Spinal cord (tissue), 10 donors: ENCODE data around the gene NTM. TPM values are rescaled to one million over a fixed set of nuclear protein-coding genes. Genes with fewer than 3 reads are reported as not detected.

Experiments
- DNase-seq, 6 donors: peaks; one replicate each; pipeline versions ENCODE4 v3.0.0 to v3.0.0-alpha.2; 2013 to 2015; ENCODE audit warnings: low spot score in 6 of 6, low read depth in 4 of 6
- H3K27ac ChIP-seq: one replicate; pipeline ENCODE4 v1.5.1; 2013; ENCODE audit warnings: low read depth, low read length, control low read depth
- H3K27me3 ChIP-seq: one replicate; pipeline ENCODE4 v1.6.1; 2013; ENCODE audit warnings: low read length; ENCODE audit not compliant: control insufficient read depth, insufficient read depth
- H3K36me3 ChIP-seq: one replicate; pipeline ENCODE4 v1.6.1; 2013; ENCODE audit warnings: low read length; ENCODE audit not compliant: control insufficient read depth, insufficient read depth
- H3K4me1 ChIP-seq: one replicate; pipeline ENCODE4 v1.6.1; 2013; ENCODE audit warnings: low read length; ENCODE audit not compliant: control insufficient read depth, insufficient read depth
- H3K4me3 ChIP-seq: one replicate; pipeline ENCODE4 v1.5.1; 2013; ENCODE audit warnings: low read depth, low read length, control low read depth
- H3K9me3 ChIP-seq: one replicate; pipeline ENCODE4 v1.6.1; 2013; ENCODE audit warnings: low read length; ENCODE audit not compliant: control insufficient read depth, insufficient read depth
- WGBS: methylation state at CpG from one replicate; pipeline ENCODE4 v1.1.5; 2013; ENCODE audit warnings: missing lambda C conversion rate; ENCODE audit not compliant: insufficient coverage; 5-methylcytosine and 5-hydroxymethylcytosine counted together
- polyA plus RNA-seq, 2 donors: library from polyadenylated mRNA; unstranded; fragments of 120-200 nt; gene quantifications; one replicate each; pipeline ENCODE4 v1.2.1, GENCODE V29; 2013; ENCODE audit not compliant: insufficient read length in 2 of 2
- total RNA-seq, 2 donors: library from RNA; depleted of rRNA in 1 of 2; stranded (reverse); fragments of 120-200 nt in 1 of 2; fragments of >200 nt in 1 of 2; gene quantifications; one replicate each; pipeline versions ENCODE4 v1.2.3 to v1.2.4, GENCODE V29; 2013 to 2014
- donor health status: healthy.

Gene NTM
- total and polyA plus RNA-seq, 4 donors = 69.3 to 181 (median 155) TPM

DNA sequence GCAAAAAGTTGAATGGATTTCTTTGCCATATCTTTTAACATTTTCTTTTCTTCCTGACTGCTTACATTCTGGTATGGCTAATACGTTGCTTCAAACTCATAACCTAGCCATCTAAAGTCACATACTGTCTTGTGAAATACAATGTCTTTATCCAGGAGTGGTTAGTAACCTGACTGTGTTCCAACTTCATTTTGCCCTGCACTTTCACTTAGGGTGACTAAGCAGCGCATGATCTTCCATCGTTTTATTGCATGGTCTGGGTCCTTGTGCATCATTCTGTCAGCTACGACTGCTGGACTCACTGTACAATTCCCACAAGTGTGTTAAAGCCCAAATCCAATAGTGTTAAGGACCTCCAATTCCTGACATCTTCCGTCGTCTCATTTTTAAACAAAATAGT, 403.2 kb downstream of the NTM start:
- no peak overlapping the region for H3K27ac ChIP-seq
- H3K9me3 ChIP-seq = no peaks in the 10 kb centered on the region
- DNase-seq = no peak
- 98% methylated on average over 5 of the region's 6 CpGs for WGBS
- H3K36me3 ChIP-seq = no peaks in the 10 kb centered on the region
- H3K4me1 ChIP-seq = no peaks in the 10 kb centered on the region
- H3K4me3 ChIP-seq = no peak overlapping the region
- H3K27me3 ChIP-seq = no peaks in the 10 kb centered on the region

DNA sequence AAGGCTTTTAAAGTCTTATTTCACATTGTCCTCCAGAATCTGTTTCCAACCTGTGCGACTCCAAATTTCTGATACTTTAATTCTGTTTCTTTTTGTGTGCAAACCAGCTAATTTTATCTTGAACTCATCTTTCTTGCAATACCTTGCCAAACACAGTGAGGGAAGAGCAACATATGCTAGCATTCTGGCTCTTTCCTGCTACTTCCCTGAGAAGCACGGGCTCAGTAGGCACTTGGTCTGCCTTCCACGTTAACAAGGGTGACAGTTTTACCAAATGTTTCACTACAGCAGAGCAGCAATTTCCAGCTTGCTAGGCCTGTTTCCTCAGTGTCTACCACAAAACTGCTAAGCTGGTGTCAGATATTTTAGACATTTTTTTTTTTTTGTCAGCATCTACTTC, 405.8 kb downstream of the NTM start:
- Histone ChIP-seq H3K36me3 (no peaks in the 10 kb centered on the region), H3K27ac (no peak overlapping the region), H3K4me1 (no peaks in the 10 kb centered on the region), H3K4me3 (no peak overlapping the region), H3K27me3 (no peaks in the 10 kb centered on the region), H3K9me3 (no peaks in the 10 kb centered on the region)
- WGBS = 64% methylated on average over 3 of the region's 3 CpGs
- peak in 1 of 6 donors; percentile 86 for DNase-seq

DNA sequence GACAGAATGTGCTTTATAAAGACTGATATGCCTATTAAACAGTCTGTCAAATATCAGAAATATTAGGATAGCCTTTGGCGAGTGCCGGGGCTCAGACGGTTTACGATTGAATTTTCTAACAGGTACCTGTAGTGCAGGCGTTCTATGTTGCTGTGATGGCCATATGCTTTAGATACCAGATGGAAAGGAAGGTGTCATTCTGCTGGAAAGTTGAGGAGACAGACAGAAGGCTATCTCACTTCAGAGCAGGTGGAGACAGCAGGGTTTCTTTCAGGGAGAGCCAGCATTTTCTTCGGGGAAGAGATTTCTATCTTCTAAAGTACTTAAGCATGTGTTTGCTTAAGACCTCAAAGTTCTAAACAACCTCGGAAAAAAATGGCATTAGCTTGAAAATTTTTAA, 415.4 kb downstream of the NTM start:
- H3K9me3 ChIP-seq = no peaks in the 10 kb centered on the region
- no peaks in the 10 kb centered on the region for H3K4me1 ChIP-seq
- no peak overlapping the region for H3K4me3 ChIP-seq
- no peak for DNase-seq
- H3K27me3 ChIP-seq = no peaks in the 10 kb centered on the region
- no peak overlapping the region for H3K27ac ChIP-seq
- H3K36me3 ChIP-seq = no peaks in the 10 kb centered on the region
- 83% methylated on average over 5 of the region's 7 CpGs for WGBS

DNA sequence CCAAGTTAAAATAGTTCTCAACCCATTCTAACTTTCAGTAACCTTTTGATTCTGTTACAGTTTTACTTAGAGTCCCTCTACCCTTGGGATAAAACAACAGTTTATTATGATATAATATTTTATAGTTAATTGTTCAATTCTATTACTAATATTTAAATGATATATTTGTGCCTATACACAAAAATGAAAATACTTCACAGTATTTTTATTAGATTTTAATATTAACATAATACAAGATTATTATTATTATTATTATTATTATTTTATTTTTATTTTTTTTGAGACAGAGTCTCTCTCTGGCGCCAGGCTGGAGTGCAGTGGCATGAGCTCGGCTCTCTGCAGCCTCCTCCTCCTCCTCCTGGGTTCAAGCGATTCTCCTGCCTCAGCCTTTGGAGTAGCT, 416.7 kb downstream of the NTM start:
- H3K27ac ChIP-seq = no peak overlapping the region
- 67% methylated on average over 3 of the region's 3 CpGs for WGBS
- H3K4me3 ChIP-seq = no peak overlapping the region

DNA sequence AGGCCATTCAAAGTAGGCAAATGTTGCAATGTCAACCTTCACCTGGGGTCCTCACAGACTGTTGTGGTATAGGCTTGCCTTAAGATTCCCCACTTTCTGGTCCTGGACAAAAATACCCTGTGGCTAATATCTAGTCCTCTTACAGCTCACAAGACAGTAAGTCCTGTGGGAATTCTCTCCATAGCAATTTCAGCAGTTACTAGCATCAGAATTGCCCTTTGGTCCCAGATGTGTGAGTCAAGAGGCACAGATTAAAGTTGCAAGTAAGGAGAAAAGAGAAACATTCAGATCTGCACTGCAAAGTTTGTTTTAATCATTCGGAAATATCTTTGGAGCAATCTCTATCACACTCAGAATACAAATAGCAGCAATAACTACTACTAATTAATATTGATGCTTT, 420.2 kb downstream of the NTM start:
- H3K4me1 ChIP-seq = no peaks in the 10 kb centered on the region
- WGBS = no CpG with 5 or more reads among the region's 1 CpG
- H3K36me3 ChIP-seq = no peaks in the 10 kb centered on the region
- no peak for DNase-seq
- H3K9me3 ChIP-seq = no peaks in the 10 kb centered on the region
- no peak overlapping the region for H3K4me3 ChIP-seq
- no peak overlapping the region for H3K27ac ChIP-seq
- no peaks in the 10 kb centered on the region for H3K27me3 ChIP-seq

More for the DNA sequence above, 416.7 kb downstream of the NTM start:
- H3K27me3 ChIP-seq = no peaks in the 10 kb centered on the region
- no peaks in the 10 kb centered on the region for H3K4me1 ChIP-seq
- H3K9me3 ChIP-seq = no peaks in the 10 kb centered on the region
- H3K36me3 ChIP-seq = no peaks in the 10 kb centered on the region
- DNase-seq = no peak

DNA sequence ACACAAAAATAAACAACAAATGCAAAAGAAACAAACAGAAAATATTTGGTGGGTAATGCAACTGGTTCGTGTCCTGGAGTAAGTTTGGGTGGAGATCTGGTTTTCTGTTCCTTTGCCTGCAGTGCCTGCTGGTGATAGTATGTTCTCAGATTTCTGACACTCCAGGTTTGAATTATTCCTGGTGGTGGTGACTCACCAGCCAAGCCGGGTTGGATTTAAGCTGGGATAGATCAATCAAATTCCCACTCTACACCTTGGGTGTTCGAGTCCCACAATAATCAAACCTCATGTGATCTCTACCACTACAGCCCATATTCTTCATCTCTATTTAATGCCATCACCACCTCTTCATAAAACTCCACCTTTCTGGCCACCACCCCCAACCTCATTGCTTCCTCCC, 421.8 kb downstream of the NTM start:
- Histone ChIP-seq H3K36me3 (no peaks in the 10 kb centered on the region), H3K27me3 (no peaks in the 10 kb centered on the region), H3K9me3 (no peaks in the 10 kb centered on the region), H3K4me1 (peaks cover 6% of the 10 kb centered on the region), H3K4me3 (no peak overlapping the region), H3K27ac (no peak overlapping the region)
- WGBS = 86% methylated on average over 2 of the region's 3 CpGs
- DNase-seq = no peak

DNA sequence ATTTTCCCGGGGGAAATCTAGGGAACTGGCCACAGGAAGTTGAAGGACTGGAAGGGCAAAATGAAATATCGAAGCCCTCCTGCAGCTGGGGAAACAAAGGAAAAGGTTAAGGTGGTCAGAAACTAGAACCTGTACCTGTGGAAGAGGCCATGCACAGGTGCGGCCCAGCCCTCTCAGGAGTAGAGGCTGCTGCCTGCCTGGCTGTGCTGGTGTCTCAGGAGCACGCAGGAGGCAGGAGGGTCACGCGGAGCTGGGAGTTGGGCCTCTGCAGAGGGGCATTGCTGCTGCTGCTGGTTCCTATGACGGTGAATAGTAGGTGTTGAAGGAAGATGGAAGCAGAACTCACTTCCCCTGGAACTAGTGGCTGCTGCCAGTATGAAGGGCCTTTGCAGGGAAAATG, 425.7 kb downstream of the NTM start:
- WGBS = 91% methylated on average over 7 of the region's 7 CpGs
- no peak for DNase-seq
- no peaks in the 10 kb centered on the region for H3K27me3 ChIP-seq
- no peaks in the 10 kb centered on the region for H3K9me3 ChIP-seq
- H3K4me1 ChIP-seq = peaks cover 6% of the 10 kb centered on the region
- no peaks in the 10 kb centered on the region for H3K36me3 ChIP-seq
- no peak overlapping the region for H3K27ac ChIP-seq
- H3K4me3 ChIP-seq = no peak overlapping the region

DNA sequence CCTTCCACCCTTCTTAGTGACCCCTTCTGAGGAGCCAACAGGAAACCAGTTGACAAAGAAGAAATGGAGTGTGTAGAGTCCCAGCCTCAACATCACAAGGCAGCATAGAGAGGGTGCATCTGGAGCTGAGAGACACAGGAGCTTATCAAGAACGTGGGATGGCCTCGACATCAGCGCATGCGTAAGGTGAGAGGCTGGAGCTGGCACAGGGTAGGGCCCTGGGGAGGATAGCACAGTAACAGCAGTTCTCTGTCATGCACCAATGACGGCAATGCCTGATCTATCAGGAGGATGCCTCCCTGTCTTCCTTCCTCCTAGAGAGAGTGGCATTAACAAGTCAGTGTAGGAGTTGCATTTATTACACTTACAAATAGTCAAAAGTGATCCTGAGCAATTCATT, 426.1 kb downstream of the NTM start:
- Histone ChIP-seq H3K27ac (no peak overlapping the region), H3K36me3 (no peaks in the 10 kb centered on the region), H3K27me3 (no peaks in the 10 kb centered on the region), H3K4me3 (no peak overlapping the region), H3K9me3 (no peaks in the 10 kb centered on the region), H3K4me1 (peaks cover 6% of the 10 kb centered on the region)
- peak in 1 of 6 donors; percentile 48 for DNase-seq
- WGBS = 88% methylated on average over 4 of the region's 5 CpGs

DNA sequence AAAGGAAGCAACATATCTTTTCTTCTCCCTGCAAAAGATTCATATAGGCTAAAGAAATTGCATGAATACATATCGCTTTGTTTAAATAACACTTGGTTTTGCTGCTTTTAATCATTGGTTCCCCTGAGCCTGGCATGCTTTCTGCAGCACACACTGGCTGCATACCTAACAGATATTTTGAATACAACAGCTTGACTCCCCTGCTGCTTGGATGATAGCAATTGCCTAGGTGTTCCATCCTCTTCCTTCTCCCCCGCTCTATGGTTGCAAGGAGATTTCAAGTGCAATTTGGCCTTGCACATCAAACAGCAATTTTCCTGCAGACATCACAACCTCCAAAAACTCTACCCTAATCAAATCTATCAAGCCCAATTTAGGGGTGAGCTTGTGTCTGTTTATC, 430.0 kb downstream of the NTM start:
- H3K27me3 ChIP-seq = no peaks in the 10 kb centered on the region
- WGBS = 100% methylated on average over 1 of the region's 2 CpGs
- DNase-seq = peak in 1 of 6 donors; percentile 52
- H3K4me3 ChIP-seq = no peak overlapping the region
- H3K4me1 ChIP-seq = peaks cover 13% of the 10 kb centered on the region
- no peaks in the 10 kb centered on the region for H3K9me3 ChIP-seq
- no peak overlapping the region for H3K27ac ChIP-seq
- H3K36me3 ChIP-seq = no peaks in the 10 kb centered on the region

DNA sequence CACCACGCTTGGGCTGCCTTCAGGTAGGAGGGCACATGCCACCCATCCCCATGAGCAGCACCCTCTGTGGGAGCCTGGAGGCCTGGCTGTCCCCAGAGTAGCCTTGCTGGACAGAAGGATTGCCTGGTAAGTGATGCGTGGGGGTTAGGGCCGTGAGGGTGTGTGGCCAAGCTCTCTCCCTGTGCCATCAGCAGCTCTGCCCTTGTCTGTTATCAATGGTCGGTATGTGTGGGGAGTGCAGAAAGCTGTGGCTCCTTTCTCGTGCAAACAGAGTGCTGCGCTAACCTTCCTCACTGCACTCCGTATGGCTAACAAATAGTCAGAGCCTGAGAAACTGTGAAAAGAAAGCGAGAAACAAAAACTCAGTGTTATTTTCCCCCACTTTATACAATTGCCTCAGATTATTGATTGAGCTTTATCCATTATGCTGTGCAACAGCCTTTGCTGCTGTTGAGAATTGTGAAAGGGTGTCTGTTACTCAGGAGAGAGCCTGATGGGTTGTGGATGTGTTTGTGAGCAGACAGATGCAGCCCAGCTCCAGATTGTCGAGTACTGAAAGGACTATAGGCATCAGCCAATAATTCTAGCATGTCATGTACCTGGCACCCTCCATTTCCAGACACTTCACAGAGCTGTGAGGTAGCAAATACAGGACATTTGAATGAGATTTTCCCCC, 432.2 kb downstream of the NTM start:
- Histone ChIP-seq H3K27me3 (no peaks in the 10 kb centered on the region), H3K36me3 (no peaks in the 10 kb centered on the region), H3K27ac (no peak overlapping the region), H3K4me1 (peaks cover 7% of the 10 kb centered on the region), H3K4me3 (no peak overlapping the region), H3K9me3 (no peaks in the 10 kb centered on the region)
- WGBS = 23% methylated on average over 3 of the region's 9 CpGs
- DNase-seq = peak in 3 of 6 donors; percentile 20 to 64 (median 50)
